Activated CD8-positive, alpha-beta memory T cell treated with anti-CD3 and anti-CD28 coated beads for 36 hours (primary cell): ENCODE data around the gene IL20RB. TPM values are rescaled to one million over a fixed set of nuclear protein-coding genes. Genes with fewer than 3 reads are reported as not detected.
"Not testable (repeated sequence)": the region's sequence is repeated elsewhere in the genome, so short reads cannot be mapped to it uniquely, and the experiment has no call there.

Experiments
- CTCF ChIA-PET: fragments of 350-600 bp; sonication (Branson Sonifier 250); formaldehyde crosslinking; loops from one replicate; lab custom pipeline; 2021; ENCODE audit warnings: antibody characterized with exemption; lab: Charles Lee
- POLR2A ChIA-PET: fragments of 350-600 bp; sonication (Branson Sonifier 250); formaldehyde crosslinking; loops from one replicate; lab custom pipeline; 2021; ENCODE audit warnings: antibody characterized with exemption; lab: Charles Lee
- total RNA-seq, 2 experiments: library from RNA; stranded (reverse); gene quantifications; one replicate each; pipeline ENCODE4 v1.2.3, GENCODE V29; 2021

IL20RB gene
- total RNA-seq, 2 experiments from 2014 or later: 0.63 to 1.2 TPM

DNA sequence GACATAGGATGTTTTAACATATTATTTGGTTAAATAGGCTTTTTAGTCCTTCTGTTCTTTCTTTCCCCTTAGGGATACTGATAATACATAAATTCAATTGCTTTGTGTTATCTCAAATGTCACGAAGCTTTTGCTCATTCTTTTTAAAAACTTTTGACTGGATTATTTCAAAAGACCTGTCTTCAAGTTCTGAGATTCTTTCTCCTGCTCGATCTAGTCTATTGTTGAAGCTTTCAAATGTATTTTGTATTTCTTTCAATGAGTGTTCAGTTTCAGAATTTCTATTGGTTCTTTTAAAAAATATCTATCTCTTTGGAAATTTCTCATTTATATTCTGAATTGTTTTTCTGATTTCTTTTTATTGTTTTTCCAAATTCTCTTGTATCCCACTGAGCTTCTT lies 16.9 kb downstream of the IL20RB start:
- CTCF ChIA-PET: interaction anchor here (0.9 kb wide), 1 partner anchor 130 kb away, joined by 3 read pairs; no protein-coding TSS in a partner anchor
- POLR2A ChIA-PET: no interaction called here

DNA sequence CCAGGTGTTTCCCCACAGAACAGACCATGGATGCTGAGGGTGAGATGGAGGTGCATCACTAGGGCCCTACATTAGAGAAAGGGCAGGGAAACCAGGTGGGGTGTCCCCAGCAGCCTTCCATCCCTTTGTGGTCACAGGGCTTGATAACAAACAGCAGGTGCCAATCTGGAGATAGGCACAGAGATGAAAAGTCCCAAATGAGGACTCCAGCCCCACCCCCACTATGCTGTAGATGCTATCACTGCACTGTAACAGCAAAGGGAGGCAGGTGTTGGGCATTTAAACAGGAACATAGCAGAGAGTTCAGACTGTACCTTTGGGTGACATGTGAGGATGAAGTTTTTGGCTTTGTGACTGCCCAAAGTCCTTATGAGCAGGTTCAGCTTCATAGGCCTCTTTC lies 21.4 kb downstream of the IL20RB start:
- POLR2A ChIA-PET: no interaction called here
- CTCF ChIA-PET: no interaction called here

DNA sequence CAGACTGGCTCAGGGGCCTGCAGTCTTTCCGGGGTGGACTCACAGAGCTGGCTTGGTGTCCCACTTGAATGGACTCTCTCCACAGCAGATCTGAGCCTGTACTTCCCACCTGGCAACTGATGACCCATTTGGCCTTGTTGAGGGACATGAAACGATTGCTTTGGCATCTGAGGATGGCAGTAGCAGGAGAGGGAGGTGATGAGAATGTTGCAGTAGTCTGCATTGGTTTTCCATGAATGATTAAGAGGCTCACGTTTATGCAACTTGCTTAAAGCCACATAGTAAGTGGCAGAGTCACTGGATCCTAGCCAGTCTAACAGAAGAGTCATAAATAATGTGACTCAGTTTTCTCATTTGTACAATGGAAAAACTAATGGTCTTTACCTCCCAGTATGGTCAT lies 21.9 kb downstream of the IL20RB start:
- CTCF ChIA-PET: no interaction called here
- POLR2A ChIA-PET: no interaction called here

DNA sequence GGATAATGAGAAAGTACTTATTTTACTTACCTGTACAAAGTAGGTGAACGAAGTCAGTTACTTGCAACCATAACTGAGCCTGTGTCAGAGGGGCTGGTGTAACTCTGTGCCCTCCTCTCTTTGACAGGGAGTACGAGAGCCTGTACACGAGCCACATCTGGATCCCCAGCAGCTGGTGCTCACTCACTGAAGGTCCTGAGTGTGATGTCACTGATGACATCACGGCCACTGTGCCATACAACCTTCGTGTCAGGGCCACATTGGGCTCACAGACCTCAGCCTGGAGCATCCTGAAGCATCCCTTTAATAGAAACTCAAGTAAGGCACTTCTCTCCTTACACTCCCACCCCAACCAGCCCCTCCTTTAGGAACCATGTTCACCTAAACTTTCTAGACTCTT lies 24.2 kb downstream of the IL20RB start:
- ChIA-PET POLR2A (no interaction called here), CTCF (no interaction called here)

DNA sequence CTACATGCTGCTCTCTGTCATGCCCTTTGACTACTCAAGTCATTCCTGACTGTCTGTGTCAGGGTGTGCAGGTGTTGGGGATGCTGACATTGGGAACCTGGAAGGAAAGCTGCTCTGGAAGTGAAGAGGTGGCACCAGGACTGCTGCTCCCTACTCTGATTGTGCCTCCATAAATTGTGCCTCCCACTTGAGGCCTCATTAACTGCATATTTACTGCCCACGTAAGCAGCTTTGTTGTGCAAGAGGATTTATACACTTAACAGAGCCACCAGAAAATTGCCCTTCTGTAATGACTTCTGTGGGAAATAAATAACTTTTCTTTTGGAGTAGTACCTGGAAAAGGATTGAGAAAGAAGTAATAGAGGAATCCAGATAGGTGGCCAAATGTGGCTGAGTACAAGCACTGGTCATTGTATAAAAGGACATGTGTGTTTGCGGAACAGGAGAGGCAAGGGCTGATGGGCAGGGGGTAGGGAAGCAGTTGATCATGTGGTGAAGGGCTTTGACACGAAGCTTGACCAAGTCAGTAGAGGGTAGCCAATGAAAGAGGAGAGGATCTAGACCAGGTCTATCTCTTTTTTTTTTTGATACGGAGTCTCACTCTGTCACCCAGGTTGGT lies 24.8 kb downstream of the IL20RB start:
- CTCF ChIA-PET: no interaction called here
- POLR2A ChIA-PET: no interaction called here

DNA sequence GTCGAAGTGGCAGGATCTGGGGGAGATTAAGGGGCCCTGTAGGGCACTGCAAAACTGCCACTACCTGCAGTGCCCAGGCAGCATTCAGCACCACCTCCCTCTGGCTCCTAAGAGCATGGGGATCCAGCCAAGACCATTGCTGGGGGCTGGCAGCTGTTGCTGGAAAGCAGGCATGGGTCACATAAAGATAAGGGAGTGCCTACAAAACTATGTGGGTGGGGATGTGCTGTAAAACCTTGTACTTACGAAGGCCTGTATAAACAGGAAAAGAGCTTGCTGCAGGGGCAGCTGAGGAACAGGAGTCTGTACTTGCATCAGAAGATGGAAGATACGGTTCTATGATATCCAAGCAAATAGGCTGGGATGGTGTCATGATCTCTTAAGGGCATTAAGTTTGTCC lies 27.1 kb downstream of the IL20RB start:
- ChIA-PET CTCF (interaction anchor here (0.8 kb wide), 1 partner anchor 206 kb away, joined by 3 read pairs; no protein-coding TSS in a partner anchor), POLR2A (no interaction called here)

DNA sequence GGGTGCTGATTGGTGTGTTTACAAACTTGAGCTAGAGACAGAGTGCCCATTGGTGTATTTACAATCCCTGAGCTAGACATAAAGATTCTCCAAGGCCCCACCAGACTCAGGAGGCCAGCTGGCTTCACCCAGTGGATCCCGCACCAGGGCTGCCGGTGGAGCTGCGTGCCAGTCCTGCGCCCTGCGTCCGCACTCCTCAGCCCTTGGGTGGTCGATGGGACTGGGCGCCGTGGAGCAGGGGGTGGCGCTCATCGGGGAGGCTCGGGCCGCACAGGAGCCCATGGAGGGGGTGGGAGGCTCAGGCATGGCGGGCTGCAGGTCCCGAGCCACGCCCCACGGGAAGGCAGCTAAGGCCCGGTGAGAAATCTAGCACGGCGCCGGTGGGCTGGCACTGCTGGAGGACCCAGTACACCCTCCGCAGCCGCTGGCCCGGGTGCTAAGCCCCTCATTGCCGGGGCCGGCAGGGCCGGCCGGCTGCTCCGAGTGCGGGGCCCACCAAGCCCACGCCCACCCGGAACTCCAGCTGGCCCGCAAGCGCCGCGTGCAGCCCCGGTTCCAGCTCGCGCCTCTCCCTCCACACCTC lies 29.7 kb downstream of the IL20RB start:
- POLR2A ChIA-PET, CTCF ChIA-PET: not testable (repeated sequence)

DNA sequence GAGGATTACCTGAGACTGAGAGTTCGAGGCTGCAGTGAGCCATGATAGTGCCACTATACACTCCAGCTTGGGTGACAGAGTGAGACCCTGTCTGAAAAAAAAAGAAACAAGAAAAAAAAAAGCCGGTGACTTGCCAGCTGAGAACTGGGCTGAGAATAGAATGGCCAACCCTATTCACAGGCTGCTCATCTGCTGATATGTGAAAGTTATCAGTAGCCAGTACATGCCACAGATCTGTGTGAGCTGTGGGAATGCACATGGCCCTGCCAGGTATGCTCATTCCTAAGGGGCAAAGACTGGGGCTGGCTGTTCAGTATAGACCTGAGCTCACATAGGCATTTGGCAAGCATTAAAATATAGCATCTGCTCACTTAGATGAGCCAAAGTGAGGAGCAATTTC lies 30.9 kb downstream of the IL20RB start:
- ChIA-PET POLR2A (no interaction called here), CTCF (no interaction called here)

DNA sequence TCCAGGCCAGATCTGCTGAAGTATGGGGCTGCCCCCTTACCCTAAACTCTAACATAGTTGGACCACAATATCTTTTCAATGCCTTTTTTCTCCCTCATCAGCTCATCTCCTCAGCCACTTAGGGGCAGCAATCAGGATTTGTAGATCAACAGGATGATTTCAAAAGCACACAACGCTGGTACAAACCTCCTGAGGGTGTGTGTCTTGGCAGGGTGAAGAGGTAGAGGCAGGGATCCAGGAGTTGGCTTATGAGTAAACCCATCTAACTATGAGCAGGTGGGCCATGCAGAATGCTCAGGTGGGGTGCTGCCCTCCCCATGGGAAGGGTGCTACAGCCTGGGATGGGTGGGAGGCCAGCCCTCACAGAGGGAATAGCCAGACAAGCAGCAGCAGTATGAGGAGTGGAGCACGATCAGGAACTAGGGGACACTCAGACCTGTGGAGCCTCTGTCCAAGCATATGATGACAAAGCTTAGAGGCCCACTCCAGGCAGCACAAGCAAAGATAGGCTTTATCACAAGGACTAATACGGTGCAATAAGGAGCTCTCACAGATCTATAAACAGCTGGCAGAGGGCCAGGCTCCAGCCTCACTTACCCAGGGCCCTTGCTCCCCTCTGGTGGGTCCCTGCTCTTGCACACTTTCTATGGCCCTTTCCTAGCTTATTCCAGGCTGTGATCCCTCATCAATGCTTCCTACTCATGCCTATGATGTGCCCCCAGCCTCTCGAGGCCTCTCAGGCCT lies 32.2 kb downstream of the IL20RB start:
- CTCF ChIA-PET: no interaction called here
- POLR2A ChIA-PET: no interaction called here

DNA sequence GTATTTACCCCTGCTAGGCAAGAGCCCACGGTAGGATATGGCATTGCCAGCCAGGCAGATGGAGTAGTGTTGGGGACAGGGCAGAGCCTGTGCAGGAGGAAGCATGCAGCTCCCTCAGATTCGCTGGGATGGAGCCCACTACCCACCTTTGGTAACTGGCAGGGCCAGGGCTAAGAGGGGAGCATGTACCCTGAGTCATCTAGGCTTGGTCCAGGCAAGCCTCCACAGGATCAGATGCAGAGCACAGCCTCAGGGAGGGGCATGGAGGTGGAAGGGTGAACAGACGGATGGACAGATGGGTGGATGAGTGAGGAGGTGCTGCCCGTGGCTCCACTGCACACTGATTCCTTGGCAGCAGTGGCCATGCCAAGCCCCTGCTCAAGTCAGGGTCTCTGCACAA lies 33.0 kb downstream of the IL20RB start:
- POLR2A ChIA-PET: no interaction called here
- CTCF ChIA-PET: no interaction called here

DNA sequence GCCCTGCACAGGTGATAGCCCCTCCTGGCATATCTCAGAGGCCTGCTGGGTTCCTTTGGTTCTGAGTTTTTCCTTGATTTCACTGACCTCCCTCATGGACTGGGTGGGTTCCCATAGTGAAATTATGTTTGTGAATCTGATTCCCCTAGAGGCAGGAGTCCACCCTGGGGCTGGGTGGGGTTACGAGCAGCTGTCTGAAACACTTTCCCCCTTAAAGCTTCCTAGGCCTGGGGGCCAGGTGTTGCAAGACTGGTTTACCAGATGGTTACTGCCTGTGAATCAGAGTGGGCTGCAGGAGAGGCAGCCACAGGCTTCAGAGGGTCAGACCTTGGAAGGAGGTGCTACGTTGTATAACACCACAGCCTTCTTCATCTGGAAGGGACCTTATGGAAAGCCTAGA lies 34.3 kb downstream of the IL20RB start:
- CTCF ChIA-PET: no interaction called here
- POLR2A ChIA-PET: no interaction called here

DNA sequence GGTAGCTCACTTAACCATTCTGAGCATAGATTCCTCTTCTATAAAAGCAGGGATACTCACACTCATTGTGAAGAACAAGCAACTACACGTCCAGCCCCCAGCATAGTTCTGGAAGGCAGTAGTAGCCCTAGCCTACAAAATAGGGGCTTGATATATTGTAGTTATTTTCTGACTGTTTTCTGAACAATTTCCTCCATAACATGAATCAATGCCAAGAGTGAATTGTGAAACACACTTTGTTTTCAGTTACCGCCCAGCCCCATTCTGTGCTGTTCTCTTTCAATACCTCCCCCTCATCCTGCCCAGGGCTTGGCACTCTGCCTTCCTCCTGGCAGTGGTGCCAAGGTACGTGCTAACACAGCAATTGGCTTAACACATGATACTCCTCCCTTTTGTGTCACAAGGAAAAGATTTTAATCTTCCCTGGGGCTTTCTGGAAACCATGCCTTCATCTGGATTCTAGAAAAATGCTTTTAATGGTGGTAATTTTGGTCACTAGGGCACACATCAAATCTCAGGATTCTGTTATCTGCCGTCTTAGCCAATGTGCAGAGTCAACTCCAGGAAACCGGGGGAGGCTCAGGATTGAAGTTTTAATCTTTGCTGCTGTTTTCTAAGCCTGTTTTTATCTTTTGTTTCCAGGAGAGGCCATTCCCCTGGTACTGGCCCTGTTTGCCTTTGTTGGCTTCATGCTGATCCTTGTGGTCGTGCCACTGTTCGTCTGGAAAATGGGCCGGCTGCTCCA lies 37.2 kb downstream of the IL20RB start:
- CTCF ChIA-PET: no interaction called here

DNA sequence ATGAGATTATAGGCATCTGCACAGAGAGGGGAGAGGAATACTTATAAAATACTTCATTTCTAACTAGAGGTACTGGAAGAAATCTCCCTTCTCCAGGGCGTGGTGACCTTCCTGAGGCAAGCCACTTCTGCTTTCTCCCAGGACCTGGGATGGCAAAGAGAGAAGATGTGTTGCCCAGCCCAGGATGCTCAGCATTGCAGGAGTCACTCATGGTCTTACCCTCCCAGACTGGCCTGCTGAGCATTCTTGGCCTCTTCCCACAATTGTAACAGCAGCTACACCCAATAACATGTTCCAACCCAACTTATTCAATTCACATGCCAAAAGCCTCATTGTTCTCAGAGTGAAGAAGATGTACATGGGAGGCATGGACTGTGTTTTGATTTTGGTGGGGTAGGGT lies 37.9 kb downstream of the IL20RB start:
- CTCF ChIA-PET: no interaction called here
- POLR2A ChIA-PET: no interaction called here

More for the DNA sequence above, 37.2 kb downstream of the IL20RB start:
- POLR2A ChIA-PET: no interaction called here

DNA sequence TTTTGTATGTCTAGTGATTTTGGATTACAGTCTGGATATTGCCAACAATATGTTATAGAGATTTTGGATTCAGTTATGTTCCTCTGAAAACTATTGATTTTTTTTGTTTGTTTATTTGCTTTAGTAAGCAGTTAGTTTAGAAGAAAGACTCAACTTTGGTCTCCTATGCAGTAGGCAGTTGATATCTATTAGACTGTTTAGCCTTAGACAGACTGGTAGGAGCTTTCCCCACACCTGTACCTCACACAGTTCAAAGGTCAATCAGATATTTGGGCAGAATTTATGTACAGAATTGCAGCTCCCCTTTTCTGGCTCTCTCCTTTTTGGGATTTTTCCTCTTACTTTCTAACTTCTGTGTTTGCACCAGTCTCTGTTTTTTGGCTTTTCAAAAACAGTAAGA lies 42.3 kb downstream of the IL20RB start:
- POLR2A ChIA-PET: no interaction called here
- CTCF ChIA-PET: interaction anchor here (1.1 to 1.3 kb wide), 2 partner anchors 14 to 247 kb away, joined by 3 to 4 read pairs; no protein-coding TSS in a partner anchor

DNA sequence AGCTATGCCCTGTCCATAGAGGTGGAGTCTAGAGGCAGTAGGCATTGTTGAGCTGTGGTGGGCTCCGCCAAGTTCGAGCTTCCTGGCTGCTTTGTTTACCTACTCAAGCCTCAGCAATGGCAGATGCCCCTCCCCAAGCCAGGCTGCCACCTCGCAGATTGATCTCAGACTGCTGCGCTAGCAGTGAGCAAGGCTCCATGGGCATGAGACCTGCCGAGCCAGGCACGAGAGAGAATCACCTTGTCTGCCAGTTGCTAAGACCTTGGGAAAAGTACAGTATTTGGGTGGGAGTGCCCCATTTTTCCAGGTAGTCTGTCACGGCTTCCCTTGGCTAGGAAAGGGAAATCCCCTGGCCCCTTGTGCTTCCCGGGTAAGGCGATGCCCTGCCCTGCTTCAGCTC lies 49.6 kb downstream of the IL20RB start:
- CTCF ChIA-PET, POLR2A ChIA-PET: not testable (repeated sequence)

DNA sequence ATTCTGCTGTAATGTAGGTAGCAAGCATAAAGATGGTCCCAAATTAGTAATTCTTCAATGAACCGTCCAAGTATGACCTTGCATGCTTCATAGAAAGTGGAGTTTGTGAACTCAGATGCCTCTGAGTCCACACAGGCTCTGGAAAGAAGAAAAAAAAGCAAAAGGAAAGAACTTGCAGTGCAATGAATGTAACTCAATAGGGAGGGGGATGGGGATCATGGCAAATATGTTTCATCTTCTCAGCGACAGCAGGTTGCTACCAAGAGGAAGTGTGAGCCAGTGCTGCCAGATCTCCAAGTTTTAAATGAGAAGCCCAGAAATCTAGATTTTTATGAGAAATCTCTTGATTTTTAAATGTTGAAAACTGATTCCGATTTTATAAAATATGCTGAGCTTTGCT lies 50.3 kb downstream of the IL20RB start:
- POLR2A ChIA-PET: no interaction called here
- CTCF ChIA-PET: no interaction called here

DNA sequence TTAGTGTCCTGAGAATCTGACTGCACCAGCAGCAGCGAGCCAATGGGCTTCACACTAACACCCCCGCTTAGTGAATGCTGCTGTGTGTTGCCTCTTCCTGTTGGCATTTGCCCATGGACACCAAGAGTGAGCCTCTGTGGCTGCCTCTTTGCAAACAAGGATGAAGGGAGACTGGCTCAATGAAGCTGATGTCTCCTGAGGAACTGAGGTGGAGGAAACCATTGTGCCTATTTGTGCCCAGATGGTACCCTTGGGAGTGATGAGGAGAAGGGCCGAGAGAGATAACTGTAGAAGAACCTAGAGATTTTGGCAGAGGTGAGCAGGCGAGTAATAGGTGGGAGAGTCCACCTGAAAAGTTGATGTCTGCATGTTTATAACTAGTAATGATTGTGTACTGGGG lies 51.2 kb downstream of the IL20RB start:
- CTCF ChIA-PET: no interaction called here
- POLR2A ChIA-PET: no interaction called here

DNA sequence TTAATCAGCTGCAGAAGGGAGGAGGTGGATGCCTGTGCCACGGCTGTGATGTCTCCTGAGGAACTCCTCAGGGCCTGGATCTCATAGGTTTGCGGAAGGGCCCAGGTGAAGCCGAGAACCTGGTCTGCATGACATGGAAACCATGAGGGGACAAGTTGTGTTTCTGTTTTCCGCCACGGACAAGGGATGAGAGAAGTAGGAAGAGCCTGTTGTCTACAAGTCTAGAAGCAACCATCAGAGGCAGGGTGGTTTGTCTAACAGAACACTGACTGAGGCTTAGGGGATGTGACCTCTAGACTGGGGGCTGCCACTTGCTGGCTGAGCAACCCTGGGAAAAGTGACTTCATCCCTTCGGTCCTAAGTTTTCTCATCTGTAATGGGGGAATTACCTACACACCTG lies 52.4 kb downstream of the IL20RB start:
- ChIA-PET CTCF (no interaction called here), POLR2A (no interaction called here)

DNA sequence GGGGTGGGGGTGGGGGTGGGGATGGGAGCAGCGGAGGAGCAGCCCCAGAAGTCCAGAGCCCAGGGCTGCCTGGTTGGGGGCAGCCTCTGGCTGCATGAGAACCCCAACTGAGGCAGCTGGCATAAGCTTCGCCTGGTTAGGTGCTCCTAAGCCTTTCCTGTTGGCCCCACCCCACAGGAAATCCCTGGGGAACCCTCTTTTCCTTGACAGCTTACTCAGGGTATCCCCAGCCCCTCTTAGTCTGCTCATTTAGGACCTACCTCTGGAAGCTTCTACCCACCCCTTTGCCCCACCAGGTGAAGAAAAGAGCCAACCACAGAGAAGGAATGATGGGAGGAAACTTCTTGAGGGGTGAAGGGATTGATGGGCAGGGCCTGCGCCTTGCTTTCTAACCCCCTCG lies 53.4 kb downstream of the IL20RB start:
- ChIA-PET POLR2A (no interaction called here), CTCF (no interaction called here)

DNA sequence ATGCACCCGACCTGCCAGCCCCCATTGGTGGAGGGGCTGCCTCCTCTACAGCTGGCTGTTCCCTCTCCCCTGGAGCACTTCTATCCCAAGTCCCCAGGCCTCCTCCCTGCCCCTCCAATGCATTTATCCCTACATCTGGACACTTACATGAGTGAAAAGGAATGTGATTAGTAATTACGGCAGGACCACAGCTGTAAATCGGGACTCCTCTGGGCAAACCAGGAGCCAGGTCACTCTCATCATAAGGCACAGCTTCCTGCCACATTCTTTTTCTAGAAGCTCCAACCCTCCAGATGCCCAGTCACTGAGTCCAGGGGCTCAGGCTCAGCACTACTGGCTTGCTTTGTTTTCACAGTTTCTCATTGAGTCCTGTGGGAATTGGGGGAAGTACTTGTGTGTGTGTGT lies 54.3 kb downstream of the IL20RB start:
- CTCF ChIA-PET: interaction anchor here (1.6 kb wide), 1 partner anchor 220 kb away, joined by 4 read pairs; no protein-coding TSS in a partner anchor

More for the DNA sequence above, 54.3 kb downstream of the IL20RB start:
- POLR2A ChIA-PET: no interaction called here
